ENCODE measurements around the gene SNAI3. TPM values are rescaled to one million over a fixed set of nuclear protein-coding genes. Genes with fewer than 3 reads are reported as not detected.

Gene SNAI3
- polyA plus RNA-seq, 1 donor from 2014 or later = 12.3 TPM

DNA sequence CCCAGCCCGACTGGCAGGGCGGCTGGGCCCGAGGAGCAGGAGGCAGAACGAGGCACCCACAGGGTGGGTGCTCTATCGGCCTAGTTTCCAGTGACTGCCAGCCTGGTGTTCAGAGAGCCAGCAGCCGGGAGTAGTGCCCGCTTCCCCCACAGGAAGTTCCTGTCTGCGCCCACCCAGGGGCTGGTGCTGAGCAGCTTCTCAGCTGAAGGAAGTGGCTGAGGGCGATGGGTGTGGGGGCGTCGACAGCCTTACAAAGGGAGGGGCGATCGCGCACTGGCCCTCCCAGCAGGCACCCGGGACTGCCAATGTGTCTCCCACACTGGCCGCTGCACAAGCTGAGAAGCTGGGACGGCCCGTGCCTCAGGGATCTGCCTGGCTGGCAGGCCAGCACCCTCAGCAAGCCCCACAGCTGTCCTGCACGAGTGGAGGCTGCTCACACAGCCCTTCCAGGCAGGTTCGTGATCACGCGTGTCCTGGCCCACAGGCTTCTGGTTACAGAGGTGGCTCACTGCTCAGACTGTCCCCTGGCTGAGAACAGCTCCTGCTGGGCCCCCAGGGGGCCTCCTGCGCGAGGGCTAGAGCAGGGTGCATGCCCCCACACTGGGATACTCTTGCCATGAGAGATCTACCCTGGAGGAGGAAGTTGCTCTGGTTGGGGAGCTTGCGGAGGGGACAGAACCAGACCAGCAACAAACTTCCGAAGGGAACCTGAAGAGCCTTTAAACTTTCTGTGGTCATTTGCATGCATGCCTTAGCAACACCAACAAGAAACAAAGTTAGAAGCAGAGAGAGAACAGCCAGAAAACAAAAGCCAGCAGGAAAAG is 17.4 kb upstream of the SNAI3 start:
- Mint-ChIP-seq H3K27me3 (no peaks in the 10 kb centered on the region), H3K27ac (peak overlapping the region; percentile 89 to 97 (median 96)), H3K4me3 (peak overlapping the region; percentile 87 to 94 (median 92)), H3K36me3 (no peaks in the 10 kb centered on the region), H3K9me3 (no peaks in the 10 kb centered on the region), H3K4me1 (peaks cover 46 to 49% (median 48%) of the 10 kb centered on the region in 3 donors)

DNA sequence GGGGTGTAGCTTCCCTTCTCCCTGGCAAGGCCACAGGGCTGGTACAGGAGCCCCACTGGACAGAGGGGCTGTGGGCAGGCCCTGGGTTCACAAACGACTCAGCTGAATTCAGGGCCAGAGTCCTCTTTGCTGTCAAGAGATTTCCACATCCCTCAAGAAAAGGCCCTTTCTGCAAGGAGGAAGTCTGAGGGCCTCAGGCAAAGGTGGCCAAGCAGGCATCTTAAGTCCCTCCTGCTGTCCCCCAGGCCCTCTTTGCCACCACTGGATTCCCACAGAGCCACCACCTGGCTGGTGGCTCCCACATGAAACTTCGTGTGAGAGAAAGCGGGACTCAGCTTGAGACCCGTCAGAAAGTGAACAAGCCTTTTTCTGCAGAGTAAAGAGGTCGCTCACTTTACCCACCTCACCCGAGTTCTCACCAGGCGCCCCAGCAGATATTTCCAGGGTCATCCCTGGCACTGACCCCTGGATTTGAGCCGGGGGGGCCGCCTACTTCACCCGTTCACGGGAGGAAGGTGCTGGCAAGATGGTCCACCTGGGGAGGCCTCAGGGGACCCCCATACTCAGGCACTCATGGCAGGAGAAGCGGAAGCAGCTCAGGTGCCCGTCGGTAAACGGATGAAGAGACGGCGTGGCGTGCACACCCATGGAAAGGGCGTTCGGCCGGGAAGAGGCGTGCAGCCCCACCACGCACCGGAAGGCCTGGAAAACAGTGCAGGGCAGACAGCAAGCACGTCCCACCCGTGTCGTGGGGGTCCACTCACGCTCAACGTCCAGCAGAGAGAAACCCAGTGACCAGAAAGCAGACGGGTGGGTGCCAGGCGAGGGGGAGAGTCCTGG is 16.3 kb upstream of the SNAI3 start:
- peak overlapping the region; percentile 87 to 94 (median 92) for H3K4me3 Mint-ChIP-seq
- H3K9me3 Mint-ChIP-seq = no peaks in the 10 kb centered on the region
- no peaks in the 10 kb centered on the region for H3K27me3 Mint-ChIP-seq
- H3K27ac Mint-ChIP-seq = peak overlapping the region; percentile 89 to 97 (median 96)
- H3K4me1 Mint-ChIP-seq = peaks cover 51 to 54% (median 53%) of the 10 kb centered on the region in 3 donors
- no peaks in the 10 kb centered on the region for H3K36me3 Mint-ChIP-seq

DNA sequence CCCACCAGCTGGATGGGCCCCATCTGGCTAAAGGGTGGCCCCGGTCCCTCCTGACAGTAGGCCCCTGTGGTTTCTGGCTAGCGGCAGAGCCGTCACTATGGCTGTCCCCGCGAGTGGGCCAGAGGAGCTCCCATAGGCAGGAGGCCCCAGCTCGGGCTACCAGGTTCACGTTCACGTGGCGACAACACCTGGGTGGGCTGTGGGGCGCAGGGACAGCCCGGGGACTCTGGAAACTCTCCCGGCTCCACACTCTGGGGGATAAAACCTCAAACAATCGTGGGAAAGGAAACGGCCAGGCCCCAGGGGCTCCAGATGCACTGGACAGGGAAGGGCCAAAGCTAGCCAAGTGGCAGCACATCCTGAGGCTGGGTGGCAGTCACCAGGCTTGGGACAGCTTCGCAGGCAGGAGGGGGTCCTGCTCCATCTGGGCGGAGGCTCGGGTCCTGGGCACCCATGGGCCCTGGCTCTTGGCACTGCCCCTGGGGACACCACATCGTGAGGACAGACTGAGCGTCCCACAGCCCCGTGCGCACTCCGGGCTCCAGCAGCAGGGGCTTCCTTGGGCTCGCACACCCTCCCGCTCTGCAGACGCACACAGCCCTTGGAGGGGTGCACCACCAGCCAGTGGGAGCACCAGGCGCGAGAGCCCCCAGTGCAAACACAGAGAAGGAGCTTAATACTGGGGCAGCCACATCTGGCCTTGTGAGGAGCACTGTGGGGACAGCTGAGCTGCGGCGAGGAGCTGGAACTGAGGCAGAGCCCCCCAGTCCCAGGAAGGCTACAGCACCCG is 15.5 kb upstream of the SNAI3 start:
- Mint-ChIP-seq H3K27me3 (no peaks in the 10 kb centered on the region), H3K4me1 (peaks cover 44 to 46% (median 46%) of the 10 kb centered on the region in 3 donors), H3K4me3 (peak overlapping the region; percentile 87 to 94 (median 92)), H3K36me3 (no peaks in the 10 kb centered on the region), H3K27ac (peak overlapping the region; percentile 85 to 96 (median 89)), H3K9me3 (no peaks in the 10 kb centered on the region)

DNA sequence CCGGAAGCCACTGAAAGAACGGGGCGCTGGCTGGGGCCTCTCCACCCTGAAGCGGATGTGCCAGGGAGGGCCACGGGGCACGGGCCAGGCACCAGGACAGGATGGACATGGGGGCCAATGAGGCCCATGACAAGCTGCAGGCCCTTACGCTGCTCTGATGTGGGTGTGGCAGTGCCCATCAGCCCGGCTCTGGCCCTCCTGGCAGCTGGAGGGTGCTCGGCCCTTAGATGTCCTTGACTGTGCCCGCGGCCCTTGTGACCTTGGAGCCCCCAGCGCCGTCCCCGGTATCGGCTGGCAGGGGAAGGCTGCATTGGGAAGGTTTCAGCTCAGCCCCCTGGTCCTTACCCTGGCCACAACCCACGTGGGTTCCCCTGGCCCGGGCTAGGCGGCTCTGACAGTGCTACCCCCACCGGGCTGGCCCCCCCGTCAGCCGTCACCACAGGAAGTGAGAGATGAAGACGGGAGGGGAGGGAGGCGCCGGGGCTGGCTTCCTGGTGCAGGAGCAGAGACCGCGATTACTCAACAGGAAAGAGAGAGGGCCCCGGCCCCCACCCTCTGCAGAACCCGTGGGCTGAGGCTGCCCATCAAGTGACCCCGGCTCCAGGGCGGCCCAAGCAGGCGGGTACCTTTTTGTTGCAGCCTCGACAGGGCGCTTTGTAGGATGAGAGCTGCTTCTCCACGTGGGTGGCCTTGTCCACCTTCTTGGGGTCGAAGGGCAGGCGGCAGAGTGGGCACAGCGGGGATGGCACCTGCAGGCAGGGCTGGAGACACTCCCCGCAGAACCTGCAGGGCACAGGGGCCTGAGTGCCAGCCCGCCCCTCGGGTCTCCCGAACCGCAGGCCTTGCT is 14.6 kb upstream of the SNAI3 start:
- Mint-ChIP-seq H3K4me3 (peak overlapping the region; percentile 87 to 95 (median 92)), H3K4me1 (peaks cover 43 to 46% (median 46%) of the 10 kb centered on the region in 3 donors), H3K27me3 (no peaks in the 10 kb centered on the region), H3K9me3 (no peaks in the 10 kb centered on the region), H3K27ac (peak overlapping the region; percentile 89 to 96 (median 95)), H3K36me3 (no peaks in the 10 kb centered on the region)

DNA sequence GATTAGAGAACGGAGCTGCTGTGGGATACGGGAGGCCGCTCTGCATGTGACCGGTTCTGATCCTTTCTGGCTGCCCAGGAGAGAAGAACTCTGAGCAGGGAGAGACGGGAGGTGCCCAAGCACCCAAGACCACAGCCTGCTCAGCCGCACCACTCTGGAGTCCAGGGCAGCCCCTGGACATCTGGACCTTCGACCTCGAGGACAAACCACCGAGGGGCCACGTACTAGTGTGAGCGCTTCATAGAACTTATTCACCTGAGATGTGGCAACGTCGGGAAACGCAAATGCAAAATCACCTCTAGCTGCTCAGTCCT is 14.0 kb upstream of the SNAI3 start:
- no peaks in the 10 kb centered on the region for H3K27me3 Mint-ChIP-seq
- peak overlapping the region; percentile 89 to 96 (median 95) for H3K27ac Mint-ChIP-seq
- no peaks in the 10 kb centered on the region for H3K36me3 Mint-ChIP-seq
- H3K4me3 Mint-ChIP-seq = peak overlapping the region; percentile 70 to 95 (median 89)
- peaks cover 41 to 43% (median 43%) of the 10 kb centered on the region in 3 donors for H3K4me1 Mint-ChIP-seq
- H3K9me3 Mint-ChIP-seq = no peaks in the 10 kb centered on the region

DNA sequence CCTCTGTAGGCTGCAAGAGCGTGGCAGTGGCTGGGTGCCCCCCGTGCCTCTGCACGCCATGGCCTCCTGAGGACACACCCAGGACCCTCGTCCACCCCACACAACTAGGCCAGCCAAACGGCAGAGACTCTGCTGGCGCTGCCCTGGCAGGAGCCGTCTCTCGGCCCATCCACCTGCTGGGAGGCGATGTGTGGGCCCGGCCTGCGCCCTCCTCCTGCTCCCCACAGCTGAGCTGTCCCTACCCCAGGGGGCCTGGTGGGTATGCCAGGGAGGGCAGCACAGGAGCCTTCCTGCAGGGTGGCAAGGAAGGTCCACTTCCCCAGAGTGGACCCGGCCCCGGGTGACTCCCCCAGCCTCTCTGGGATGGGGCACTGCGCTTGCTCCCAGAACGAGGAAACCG is 12.9 kb upstream of the SNAI3 start:
- Mint-ChIP-seq H3K36me3 (no peaks in the 10 kb centered on the region), H3K9me3 (no peaks in the 10 kb centered on the region), H3K27me3 (no peaks in the 10 kb centered on the region), H3K4me1 (peaks cover 33 to 36% (median 35%) of the 10 kb centered on the region in 3 donors), H3K27ac (peak overlapping the region in 1 of 3 donors; percentile 96), H3K4me3 (peak overlapping the region in 1 of 4 donors; percentile 91)

DNA sequence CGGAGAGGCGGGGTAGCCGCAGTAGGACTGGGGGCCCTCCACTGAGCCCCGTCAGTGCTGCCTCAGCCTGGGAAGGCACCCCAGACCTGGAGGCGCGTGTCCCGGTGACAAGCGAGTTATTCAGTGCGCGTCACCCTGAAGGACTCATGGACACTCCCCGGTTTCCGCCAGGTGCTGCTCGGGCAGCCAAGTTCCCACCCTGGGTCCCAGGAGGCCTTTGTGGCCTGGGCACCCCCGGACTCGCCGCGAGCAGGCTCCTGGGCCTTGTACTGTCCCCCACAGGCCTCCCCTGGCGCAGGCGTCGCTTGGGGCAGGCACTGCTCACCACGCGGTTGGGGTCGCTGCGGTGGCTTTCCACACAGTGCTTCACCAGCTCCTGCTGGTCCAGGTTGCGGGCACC is 12.3 kb upstream of the SNAI3 start:
- Mint-ChIP-seq H3K9me3 (no peaks in the 10 kb centered on the region), H3K27ac (peak overlapping the region; percentile 80 to 96 (median 85)), H3K27me3 (no peaks in the 10 kb centered on the region), H3K4me3 (peak overlapping the region in 3 of 4 donors; percentile 66 to 85 (median 75)), H3K36me3 (no peaks in the 10 kb centered on the region), H3K4me1 (peaks cover 29 to 31% (median 30%) of the 10 kb centered on the region in 3 donors)

DNA sequence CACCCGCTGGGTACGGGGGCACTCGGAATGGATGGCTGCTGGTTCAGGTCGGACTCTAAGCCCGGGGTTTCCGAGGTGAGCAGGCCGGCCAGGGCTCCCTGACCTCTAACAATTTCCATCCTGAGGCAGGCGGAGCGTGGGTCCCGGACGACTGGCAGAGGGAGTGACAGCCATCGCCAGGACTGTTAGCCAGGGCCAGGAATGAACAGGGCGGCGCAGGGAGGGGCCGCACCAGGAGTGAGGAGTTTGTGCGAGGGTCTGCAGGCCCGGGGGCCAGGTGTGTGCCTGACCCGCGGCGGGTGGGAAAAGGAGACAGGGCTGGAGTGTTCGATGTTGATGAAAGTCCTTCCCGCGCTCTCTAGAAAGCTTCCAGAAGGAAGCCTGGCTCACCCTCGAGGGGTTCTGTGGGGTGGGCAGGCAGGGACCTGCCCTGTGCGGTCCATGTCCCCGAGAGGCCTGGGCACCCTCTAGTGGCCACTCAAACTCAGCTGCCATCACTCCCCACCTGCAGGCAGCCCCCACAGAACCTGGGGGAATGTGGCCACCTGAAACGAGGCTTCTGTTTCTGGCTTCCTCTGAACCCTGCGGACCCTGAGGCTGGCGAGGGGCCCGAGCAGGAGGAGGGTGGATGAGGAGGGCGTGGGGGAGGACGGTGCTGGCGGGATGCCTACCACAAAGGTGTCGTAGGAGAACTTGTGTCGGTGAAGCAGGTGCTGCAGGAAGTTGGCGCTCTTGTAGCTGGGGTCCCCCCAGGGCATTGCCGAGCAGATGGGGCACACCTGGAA is 11.7 kb upstream of the SNAI3 start:
- Mint-ChIP-seq H3K36me3 (no peaks in the 10 kb centered on the region), H3K4me3 (peak overlapping the region in 3 of 4 donors; percentile 66 to 85 (median 75)), H3K4me1 (peaks cover 26 to 28% (median 26%) of the 10 kb centered on the region in 3 donors), H3K9me3 (no peaks in the 10 kb centered on the region), H3K27ac (peak overlapping the region; percentile 80 to 96 (median 85)), H3K27me3 (no peaks in the 10 kb centered on the region)

DNA sequence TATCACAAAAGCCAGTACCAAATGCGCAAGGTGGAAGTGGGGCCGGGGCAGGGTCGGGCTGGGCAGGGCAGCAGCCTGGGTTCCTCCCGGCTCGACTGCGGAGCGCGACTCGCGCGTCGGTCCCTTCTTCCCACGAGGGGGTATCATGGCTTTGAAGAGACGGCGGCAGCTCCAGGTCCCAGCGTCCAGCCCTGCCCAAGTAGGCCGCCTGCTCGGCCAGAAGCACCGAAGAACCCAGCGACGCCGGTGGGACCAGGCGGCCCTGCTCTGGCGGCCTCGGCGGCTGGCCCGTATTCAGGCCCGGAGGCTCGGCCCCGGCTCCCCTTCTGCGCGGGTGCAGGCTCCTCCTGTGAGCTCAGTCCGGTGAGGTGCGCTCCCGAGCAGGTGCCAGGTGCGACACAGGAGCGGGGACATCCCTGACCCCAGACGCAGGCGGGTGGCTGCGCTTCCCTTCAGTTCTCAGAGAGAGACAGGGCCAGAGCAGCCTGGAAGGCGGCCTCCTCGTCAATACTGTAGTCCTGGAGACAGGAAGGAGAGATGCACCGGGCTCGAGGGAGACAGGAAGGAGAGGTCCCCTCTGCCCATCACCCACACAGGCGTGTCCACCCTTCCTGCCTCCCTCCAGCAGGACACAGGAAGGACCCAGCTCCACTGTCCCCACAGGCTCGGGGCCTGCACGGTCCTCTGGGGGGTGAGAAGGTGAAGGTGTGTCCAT is 11.0 kb upstream of the SNAI3 start:
- Mint-ChIP-seq H3K4me1 (peaks cover 20 to 25% (median 23%) of the 10 kb centered on the region in 3 donors), H3K4me3 (peak overlapping the region in 1 of 4 donors; percentile 1), H3K27me3 (no peaks in the 10 kb centered on the region), H3K9me3 (no peaks in the 10 kb centered on the region), H3K27ac (peak overlapping the region in 2 of 3 donors; percentile 83 to 96), H3K36me3 (no peaks in the 10 kb centered on the region)

DNA sequence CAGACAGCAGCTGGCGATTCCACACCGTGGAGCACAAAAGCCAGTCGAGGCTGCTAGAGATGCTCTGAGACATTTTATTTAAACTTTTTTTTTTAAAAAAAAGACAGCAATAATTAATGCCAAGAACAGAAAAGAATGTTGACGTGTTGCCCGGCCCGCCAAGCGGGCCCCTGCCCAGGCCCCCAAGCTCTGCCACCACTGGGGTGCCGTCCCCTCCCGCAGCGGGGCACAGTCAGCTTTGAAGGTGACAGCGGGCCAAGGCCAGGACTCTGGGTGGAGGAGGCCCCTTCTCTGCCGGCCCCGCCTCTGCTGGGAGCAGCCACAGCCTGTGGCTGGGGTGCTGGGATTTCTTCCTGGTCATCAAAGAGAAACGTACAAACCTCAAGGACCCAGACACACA is 10.1 kb upstream of the SNAI3 start:
- Mint-ChIP-seq H3K27me3 (no peaks in the 10 kb centered on the region), H3K36me3 (no peaks in the 10 kb centered on the region), H3K9me3 (no peaks in the 10 kb centered on the region), H3K4me3 (no peak overlapping the region), H3K27ac (no peak overlapping the region), H3K4me1 (peaks cover 24 to 28% (median 26%) of the 10 kb centered on the region in 3 donors)

DNA sequence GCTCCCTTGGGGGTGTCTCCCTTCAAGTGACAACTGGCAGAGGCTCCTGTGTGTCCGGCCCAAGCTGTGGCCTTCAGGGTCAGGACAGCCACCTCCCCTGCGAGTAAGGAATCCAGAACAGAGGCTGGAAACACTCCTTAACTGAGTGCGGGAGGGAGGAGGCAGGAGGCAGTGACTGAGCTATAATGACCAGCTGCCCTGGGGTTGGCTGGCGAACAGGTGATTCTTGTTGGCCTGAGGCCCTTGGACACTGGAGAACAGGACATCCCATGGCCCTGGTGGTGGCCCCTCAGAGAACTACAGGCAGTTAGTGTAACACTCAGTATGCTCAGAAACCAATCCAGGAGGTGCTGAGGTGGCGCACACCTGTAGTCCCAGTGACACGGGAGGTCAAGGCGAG is 9.4 kb upstream of the SNAI3 start:
- Mint-ChIP-seq H3K4me3 (no peak overlapping the region), H3K27me3 (no peaks in the 10 kb centered on the region), H3K27ac (no peak overlapping the region), H3K36me3 (no peaks in the 10 kb centered on the region), H3K4me1 (peaks cover 24 to 28% (median 25%) of the 10 kb centered on the region in 3 donors), H3K9me3 (no peaks in the 10 kb centered on the region)

DNA sequence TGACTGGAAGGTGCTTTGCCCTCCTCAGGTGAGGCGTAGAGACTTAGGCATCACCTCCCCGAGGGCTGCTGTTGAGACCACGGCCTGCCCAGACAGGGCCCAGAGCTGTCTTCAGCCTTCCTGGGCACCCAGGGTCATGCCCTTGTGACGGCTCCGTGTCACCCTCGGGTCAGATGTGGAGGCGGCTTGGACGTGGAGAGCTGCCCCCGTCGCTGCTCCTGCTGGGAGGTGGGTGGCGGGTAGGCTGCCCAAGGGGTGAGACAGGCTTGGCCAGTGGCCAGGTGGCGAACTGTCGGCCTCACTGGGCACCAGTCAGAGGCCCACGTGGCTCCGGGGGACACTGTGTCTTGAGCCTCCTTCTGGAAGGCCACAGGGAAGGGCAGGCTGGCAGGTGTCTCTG is 8.9 kb upstream of the SNAI3 start:
- no peaks in the 10 kb centered on the region for H3K36me3 Mint-ChIP-seq
- peak overlapping the region in 1 of 3 donors; percentile 23 for H3K27ac Mint-ChIP-seq
- no peaks in the 10 kb centered on the region for H3K27me3 Mint-ChIP-seq
- H3K4me1 Mint-ChIP-seq = peaks cover 22 to 26% (median 26%) of the 10 kb centered on the region in 3 donors
- no peaks in the 10 kb centered on the region for H3K9me3 Mint-ChIP-seq
- H3K4me3 Mint-ChIP-seq = no peak overlapping the region

Data from IgD-negative memory B cell (primary cell).